GM19455 (cell line): ENCODE data around the gene TLE2.
A peak's percentile ranks its signal among the peaks of the same experiment; 100 is the strongest.
"Not testable (repeated sequence)": the region's sequence is repeated elsewhere in the genome, so short reads cannot be mapped to it uniquely, and the experiment has no call there.

Experiments
- ATAC-seq: cut with Tn5 transposase; IDR thresholded peaks from one replicate; pipeline ENCODE4 v1.9.1; 2021; ENCODE audit not compliant: unreplicated experiment

Gene TLE2

DNA sequence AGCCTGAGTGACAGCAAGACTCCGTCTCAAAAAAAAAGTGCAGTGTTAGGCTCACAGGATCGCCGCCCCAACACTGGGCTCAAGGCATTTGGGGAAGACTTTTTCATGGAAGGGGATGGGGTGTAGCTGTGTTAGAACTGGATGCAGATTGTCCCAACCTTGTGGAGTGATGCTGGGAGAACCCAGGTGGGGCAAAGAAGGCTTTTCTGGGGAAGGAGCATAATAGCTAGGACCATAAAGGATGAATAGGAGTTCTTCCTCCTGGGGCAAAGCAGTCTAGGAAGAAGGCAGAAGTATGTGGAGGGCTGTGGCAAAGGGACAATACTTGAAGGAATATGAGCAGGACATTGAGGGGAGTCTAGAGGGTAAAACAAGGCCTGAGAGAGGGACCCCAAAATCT is 40.5 kb downstream of the TLE2 start:
- ATAC-seq: no peak

GRCh38 chr19:2987797-2988196 is 41.3 kb downstream of the TLE2 start:
- ATAC-seq: no peak

GRCh38 chr19:2986951-2987524 is 42.0 kb downstream of the TLE2 start:
- no peak for ATAC-seq

DNA sequence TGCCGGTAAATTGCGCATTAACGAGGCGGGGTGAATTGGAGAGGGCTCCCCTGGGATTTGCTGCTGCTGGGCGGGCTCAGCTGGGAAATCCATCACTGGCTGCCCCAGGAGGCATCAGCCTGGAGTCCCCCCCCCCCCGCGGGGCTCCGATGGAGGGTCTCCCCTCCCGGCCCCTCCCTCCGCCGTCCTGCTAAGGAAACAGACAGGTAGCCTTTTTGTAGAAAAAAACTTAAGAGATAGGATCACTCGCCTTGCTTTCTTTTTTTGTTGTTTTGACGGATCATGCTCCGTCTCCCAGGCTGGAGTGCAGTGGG is 44.9 kb downstream of the TLE2 start:
- no peak for ATAC-seq

DNA sequence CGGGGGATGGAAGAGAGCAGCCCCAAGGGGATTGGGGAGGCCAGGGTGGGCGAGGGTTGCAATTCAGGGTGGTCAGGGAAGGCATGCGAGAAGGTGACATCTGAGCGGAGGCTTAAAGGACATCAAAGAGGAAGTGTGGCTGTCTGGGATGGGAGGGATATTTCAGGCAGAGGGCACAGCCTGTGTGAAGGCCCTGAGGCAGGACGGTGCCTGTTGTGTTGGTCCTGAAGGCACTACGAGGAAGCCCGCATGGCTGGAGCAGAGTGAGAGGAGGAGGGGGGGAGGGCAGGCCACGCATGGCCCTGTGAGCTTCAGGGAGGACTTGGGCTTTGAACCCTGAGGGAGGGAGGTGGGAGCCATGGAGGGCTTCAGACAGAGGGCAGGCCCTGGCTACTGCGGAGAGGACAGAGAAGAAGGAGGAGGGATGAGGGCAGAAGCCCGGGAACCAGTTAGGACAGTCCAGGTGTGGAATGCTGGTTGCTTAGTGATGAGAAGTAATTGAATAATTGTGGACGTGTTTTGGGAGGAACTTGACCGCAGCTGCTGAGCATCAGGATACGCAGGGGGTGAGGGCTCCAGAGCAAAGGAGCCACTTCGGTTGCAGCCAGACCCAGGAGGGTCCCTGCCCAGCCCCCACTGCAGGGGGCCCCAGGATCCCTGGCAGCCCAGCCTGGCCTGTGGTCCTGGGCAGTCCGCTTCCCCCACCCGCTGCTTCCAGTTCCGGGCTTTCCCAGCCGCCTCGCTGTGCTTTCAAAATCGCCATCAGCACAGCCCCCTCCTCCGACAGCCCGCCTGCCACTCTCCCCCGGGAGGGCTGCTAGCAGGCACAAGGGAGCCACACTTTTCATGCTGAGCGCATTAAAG is 45.5 kb downstream of the TLE2 start:
- no peak for ATAC-seq

GRCh38 chr19:2982983-2983350 is 46.1 kb downstream of the TLE2 start:
- ATAC-seq: no peak

DNA sequence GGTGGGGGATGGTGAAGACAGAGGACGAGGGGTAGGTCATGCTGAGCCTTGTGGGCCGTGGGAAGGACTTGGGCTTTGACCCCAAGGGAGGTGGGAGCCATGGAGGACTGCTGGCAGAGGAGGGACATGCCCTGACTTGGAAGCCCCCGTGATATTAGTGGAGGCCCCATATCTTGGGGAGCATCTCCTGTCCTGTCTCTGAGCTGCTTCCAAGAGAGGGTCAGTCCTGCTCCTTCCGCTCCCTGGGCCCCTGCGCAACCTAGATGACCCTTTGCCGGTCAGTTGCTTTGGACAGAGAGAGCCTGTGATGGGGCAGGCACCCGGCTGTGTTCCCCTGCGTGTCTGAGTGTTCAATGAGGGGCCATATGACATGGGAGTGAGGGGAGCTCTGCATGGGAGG is 46.5 kb downstream of the TLE2 start:
- ATAC-seq: no peak

GRCh38 chr19:2981898-2982297 is 47.2 kb downstream of the TLE2 start:
- no peak for ATAC-seq

DNA sequence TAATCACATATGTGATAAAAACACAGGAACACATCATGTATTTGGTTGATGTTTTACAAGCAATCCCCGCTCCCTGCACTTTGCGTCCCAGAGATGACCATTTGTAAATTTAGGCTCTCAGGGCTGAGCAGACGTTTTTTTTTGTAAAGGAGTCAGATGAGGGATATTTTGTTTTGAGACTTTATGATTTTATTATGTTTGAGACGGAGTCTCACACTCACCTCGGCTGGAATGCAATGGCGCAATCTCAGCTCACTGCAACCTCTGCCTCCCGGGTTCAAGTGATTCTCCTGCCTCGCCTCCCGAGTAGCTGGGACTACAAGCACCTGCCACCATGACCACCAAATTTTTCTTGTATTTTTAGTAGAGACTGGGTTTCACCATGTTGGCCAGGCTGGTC is 50.3 kb downstream of the TLE2 start:
- no peak for ATAC-seq

DNA sequence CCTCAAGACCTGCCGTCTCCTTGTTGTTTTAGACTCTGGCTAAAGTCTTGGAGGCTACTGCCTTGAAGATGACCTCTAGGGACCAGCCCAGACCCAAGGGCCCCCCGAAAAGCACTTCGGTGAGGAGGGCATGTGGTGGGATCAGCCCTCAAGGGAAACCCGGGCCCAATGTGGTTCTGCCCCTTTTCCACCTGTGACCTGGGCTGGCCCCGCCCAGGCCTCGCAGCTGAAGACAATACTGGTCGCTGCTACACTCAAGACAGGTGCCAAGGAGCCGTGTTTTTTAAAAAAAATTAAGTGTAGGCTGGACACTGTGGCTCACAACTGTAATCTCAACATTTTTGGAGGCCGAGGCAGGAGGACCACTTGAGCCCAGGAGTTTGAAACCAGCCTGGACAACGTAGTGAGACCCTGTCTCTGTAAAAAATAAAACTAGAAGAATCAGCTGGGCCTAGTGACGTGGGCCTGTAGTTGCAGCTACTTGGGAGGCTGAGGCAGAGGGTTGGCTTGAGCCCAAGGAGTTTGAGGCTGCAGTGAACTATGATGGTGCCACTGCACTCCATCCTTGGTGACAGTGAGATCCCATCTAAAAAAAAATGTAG is 50.8 kb downstream of the TLE2 start:
- ATAC-seq: no peak

DNA sequence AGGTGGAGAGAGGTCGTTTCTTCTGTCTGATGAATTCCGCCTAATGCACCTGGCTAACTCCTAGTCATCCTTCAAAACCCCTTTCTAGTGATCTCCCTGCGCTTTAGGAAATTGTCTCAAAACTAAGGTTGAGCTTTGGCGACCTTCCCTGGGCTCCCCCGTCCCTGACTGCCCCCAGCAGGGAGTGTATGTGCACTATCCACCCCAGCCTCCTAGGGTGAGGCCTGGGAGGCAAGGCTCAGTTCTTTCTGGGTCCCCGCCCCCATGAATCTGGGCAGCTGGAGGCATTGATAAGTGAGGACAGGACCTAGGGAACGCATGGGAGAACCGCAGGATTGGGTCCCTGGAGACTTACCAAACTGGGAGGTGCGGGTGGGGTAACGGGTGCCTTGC is 51.3 kb downstream of the TLE2 start:
- ATAC-seq: no peak

DNA sequence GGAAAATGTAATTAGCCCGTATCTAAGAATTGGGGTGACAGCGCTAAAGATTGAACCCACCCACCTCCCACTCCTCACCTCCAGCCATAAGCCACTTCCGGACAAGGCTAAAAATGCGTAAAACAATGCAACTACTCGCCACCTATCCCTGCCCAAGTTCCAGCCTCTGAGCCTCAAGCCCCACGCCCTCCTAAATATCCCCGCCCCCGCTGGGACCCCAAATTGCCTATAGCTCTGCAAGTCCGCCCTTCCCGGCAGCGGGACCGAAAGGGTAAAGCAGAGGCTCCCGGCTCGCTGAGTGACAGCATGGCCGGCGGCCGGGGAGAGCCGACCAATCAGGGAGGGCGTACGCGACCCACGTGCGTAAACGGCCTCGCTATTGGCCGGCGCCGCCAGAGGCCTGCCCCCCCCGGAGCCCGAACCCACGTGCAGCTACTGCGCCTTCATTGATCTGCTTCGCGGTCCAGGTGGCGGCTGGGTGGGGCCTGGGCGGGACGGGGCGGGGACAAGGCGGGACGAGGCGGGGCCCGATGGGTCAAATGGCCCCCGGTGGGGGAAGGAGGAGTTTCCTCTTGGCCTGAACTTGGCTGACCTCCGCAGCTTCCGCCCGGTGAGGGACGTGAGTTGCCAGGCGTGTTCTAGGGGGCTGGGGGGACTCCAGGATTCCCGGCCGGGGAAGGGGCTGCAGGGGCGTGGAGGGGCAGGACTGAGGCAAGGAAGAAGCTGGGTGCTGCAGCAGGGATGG is 51.9 kb downstream of the TLE2 start, which contains the start of gene TLE6:
Gene TLE6 (plus strand): TSS at position 564 of the 745 bp plus-strand sequence. CDS start 670 bp downstream, outside the sequence.
- ATAC-seq: peak; percentile 88

GRCh38 chr19:2976609-2977000 is 52.5 kb downstream of the TLE2 start:
- no peak for ATAC-seq

DNA sequence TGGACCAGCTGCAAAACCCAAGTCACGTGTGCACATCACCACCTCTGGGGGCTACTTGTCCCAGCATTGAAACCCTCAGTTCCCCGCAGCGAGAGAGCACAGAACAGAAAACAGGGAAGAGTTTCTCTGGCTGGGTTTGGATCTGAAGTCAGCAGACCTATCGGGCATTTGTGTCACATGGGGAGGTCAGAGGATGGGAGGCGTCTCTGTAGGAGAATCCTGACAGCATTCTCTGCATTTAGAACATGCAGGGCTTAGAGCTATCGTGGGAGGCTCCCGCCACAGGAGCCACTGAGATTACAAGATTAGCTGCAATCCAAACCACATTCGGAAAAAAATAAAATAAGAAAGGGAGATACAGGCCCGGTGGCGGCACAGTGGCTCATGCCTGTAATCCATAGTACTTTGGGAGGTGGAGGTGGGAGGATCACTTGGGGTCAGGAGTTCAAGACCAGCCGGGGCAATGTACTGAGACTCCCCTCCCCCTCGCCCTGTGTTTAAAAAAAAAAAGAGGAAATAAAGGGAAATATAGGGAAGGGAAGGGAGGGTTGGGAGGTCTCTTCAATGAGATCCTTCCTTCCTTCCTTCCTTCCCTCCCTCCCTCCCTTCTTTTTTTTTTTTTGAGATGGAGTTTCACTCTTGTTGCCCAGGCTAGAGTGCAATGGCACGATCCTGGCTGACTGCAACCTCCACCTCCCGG is 54.6 kb downstream of the TLE2 start:
- no peak for ATAC-seq

DNA sequence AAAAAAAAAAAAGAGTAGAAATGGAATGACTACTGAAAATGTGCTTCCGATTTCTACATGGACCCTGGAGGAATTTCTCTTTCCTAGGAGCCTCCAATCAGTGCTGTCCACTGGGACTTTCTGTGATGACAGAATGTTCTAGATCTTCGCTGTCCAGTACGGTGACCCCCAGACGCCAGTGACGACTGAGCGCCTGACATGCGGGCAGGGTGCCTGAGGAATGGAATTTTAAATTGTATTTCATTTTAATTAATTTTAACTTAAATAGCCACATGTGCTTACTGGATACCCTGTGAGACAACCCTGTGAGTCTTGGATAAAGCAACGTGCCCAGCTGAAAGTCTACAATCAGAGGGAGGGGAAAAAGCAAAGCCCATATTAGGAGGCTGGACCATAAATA is 55.9 kb downstream of the TLE2 start:
- no peak for ATAC-seq

- no peak for ATAC-seq
These were observed 58.8 kb downstream of the TLE2 start for GRCh38 chr19:2970201-2970835.

GRCh38 chr19:2969104-2969504 is 60.0 kb downstream of the TLE2 start:
- ATAC-seq: no peak

- no peak for ATAC-seq
These were observed 61.1 kb downstream of the TLE2 start for GRCh38 chr19:2967972-2968371.

DNA sequence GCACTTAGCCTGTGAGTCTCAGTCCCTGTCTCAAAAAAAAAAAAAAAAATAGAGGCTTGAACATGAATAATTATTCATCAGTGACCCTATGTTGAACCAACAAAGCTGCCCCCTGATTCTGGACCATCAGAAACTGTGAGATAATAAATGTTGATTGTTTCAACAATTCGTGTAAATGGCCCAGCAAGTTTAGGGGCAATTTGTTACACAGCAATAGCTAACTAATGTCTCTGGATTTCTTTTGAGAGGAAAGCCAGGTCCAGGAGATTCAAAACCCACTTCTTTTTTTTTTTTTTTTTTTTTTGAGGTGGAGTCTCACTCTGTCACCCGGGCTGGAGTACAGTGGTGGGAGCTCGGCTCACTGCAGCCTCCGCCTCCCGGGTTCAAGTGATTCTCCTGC is 64.2 kb downstream of the TLE2 start:
- ATAC-seq: no peak

GRCh38 chr19:2963631-2964030 is 65.4 kb downstream of the TLE2 start:
- ATAC-seq: not testable (repeated sequence)

- no peak for ATAC-seq
These were observed 66.0 kb downstream of the TLE2 start for GRCh38 chr19:2963122-2963521.
